Liver (tissue), 9 donors: ENCODE data around the gene NHERF2. TPM values are rescaled to one million over a fixed set of nuclear protein-coding genes. Genes with fewer than 3 reads are reported as not detected.
A peak's percentile ranks its signal among the peaks of the same experiment; 100 is the strongest.

Experiments
- DNase-seq: peaks from one replicate; pipeline ENCODE4 v3.0.0-alpha.2; 2017; ENCODE audit warnings: low spot score
- H3K27ac ChIP-seq, 2 donors: one replicate each; pipeline ENCODE4 v1.7.0; 2013; ENCODE audit warnings: inconsistent platforms in 2 of 2, low read length in 2 of 2, control low read depth in 1 of 2, low read depth in 1 of 2, mild to moderate bottlenecking in 1 of 2
- H3K27me3 ChIP-seq, 4 donors: one replicate each; pipeline versions ENCODE4 v1.6.1 to v1.7.0; 2013; ENCODE audit warnings: low read length in 3 of 4, inconsistent platforms in 1 of 4, mild to moderate bottlenecking in 1 of 4, moderate library complexity in 1 of 4; ENCODE audit not compliant: control insufficient read depth in 4 of 4, insufficient read depth in 4 of 4
- H3K36me3 ChIP-seq, 4 donors: one replicate each; pipeline versions ENCODE4 v1.6.1 to v1.7.0; 2013; ENCODE audit warnings: low read length in 3 of 4, mild to moderate bottlenecking in 3 of 4, low read depth in 1 of 4, moderate library complexity in 1 of 4; ENCODE audit not compliant: control insufficient read depth in 4 of 4, insufficient read depth in 3 of 4
- H3K4me1 ChIP-seq, 4 donors: one replicate each; pipeline versions ENCODE4 v1.6.1 to v1.7.0; 2013; ENCODE audit warnings: low read length in 3 of 4, mild to moderate bottlenecking in 3 of 4, moderate library complexity in 1 of 4; ENCODE audit not compliant: control insufficient read depth in 4 of 4, insufficient read depth in 4 of 4
- H3K4me3 ChIP-seq, 3 donors: one replicate each; pipeline versions ENCODE4 v1.6.1 to v1.7.0; 2013; ENCODE audit warnings: low read length in 3 of 3, control low read depth in 1 of 3, low read depth in 1 of 3, mild to moderate bottlenecking in 1 of 3
- H3K9ac ChIP-seq, 2 donors: one replicate each; pipeline ENCODE4 v1.7.0; 2013; ENCODE audit warnings: low read length in 2 of 2, mild to moderate bottlenecking in 2 of 2, moderate library complexity in 2 of 2, control low read depth in 1 of 2, low read depth in 1 of 2
- H3K9me3 ChIP-seq, 4 donors: one replicate each; pipeline versions ENCODE4 v1.6.1 to v1.7.0; 2013; ENCODE audit warnings: low read length in 3 of 4; ENCODE audit not compliant: control insufficient read depth in 4 of 4
- CTCF ChIP-seq: fragments of 150-350 bp; IDR thresholded peaks from 2 replicates; pipeline ENCODE4 v1.5.1; 2017; ENCODE audit warnings: improper control_type of control experiment, low read depth, low read length; ENCODE audit not compliant: missing input control
- EGR1 ChIP-seq, 2 donors: IDR thresholded peaks; 2 replicates each; pipeline ENCODE4 v1.6.1; 2016 to 2018; ENCODE audit warnings: antibody characterized with exemption in 2 of 2, low read depth in 2 of 2
- FOXA1 ChIP-seq: IDR thresholded peaks from 2 replicates; pipeline ENCODE4 v1.6.1; 2016; ENCODE audit warnings: antibody characterized with exemption
- FOXA2 ChIP-seq: IDR thresholded peaks from 2 replicates; pipeline ENCODE4 v1.6.1; 2016; ENCODE audit warnings: antibody characterized with exemption
- HNF4A ChIP-seq, 2 donors: conservative IDR thresholded peaks; 2 replicates each; pipeline ENCODE4 v1.6.1; 2016; ENCODE audit warnings: antibody characterized with exemption in 2 of 2, mild to moderate bottlenecking in 2 of 2
- JUND ChIP-seq, 2 donors: IDR thresholded peaks; 2 replicates each; pipeline ENCODE4 v1.6.1; 2016; ENCODE audit warnings: antibody characterized with exemption in 2 of 2
- MAX ChIP-seq: IDR thresholded peaks from 2 replicates; pipeline ENCODE4 v1.6.1; 2016; ENCODE audit warnings: antibody characterized with exemption
- NR2F2 ChIP-seq: IDR thresholded peaks from 2 replicates; pipeline ENCODE4 v1.6.1; 2016; ENCODE audit warnings: antibody characterized with exemption
- REST ChIP-seq: IDR thresholded peaks from 2 replicates; pipeline ENCODE4 v1.6.1; 2016; ENCODE audit warnings: antibody characterized with exemption, mild to moderate bottlenecking
- SP1 ChIP-seq: IDR thresholded peaks from 2 replicates; pipeline ENCODE4 v1.6.1; 2018; ENCODE audit warnings: antibody characterized with exemption, mild to moderate bottlenecking
- TAF1 ChIP-seq: conservative IDR thresholded peaks from 2 replicates; pipeline ENCODE4 v1.6.1; 2016; ENCODE audit warnings: antibody characterized with exemption, mild to moderate bottlenecking
- YY1 ChIP-seq: IDR thresholded peaks from 2 replicates; pipeline ENCODE4 v1.6.1; 2016; ENCODE audit warnings: antibody characterized with exemption, mild to moderate bottlenecking
- WGBS: extraction: QIAGEN DNeasy Blood & Tissue Kit; methylation state at CpG from one replicate; pipeline ENCODE4 v1.1.7; 2013; 5-methylcytosine and 5-hydroxymethylcytosine counted together
- polyA plus RNA-seq, 2 donors: library from polyadenylated mRNA; stranded (reverse) in 1 of 2; unstranded in 1 of 2; fragments of 200-250 nt in 1 of 2; fragments of >200 nt in 1 of 2; fragmentation: Nextera tagmentation in 1 of 2; extraction: Ambion mirVana in 1 of 2; gene quantifications; one replicate each; pipeline versions ENCODE4 v1.2.1 to v1.2.3, GENCODE V29; 2013 to 2015
- total RNA-seq, 2 donors: library from RNA; depleted of rRNA; stranded (reverse); fragments of >200 nt; gene quantifications; one replicate each; pipeline ENCODE4 v1.2.3, GENCODE V29; 2014
- donor health status: healthy.
- donor health status: healthy.
- donor health status: healthy.
- donor health status: healthy.
- donor health status: healthy.

The NHERF2 gene
- total and polyA plus RNA-seq, 4 donors, result 36.6 to 205 (median 74.1) TPM

GRCh38 chr16:2037115-2037514 is 10.4 kb downstream of the NHERF2 start:
- no peak for DNase-seq
- peaks cover 32 to 88% (median 62%) of the 10 kb centered on the region in 4 donors for H3K4me1 ChIP-seq
- TF ChIP-seq SP1, result no peak
- no peak for TF ChIP-seq JUND (IDR thresholded peaks at IDR 0.05)
- TF ChIP-seq TAF1, result no peak
- TF ChIP-seq HNF4A (conservative IDR thresholded peaks at IDR 0.05), result no peak
- H3K9ac ChIP-seq, result peak overlapping the region; percentile 31 to 48
- no peaks in the 10 kb centered on the region for H3K9me3 ChIP-seq
- H3K4me3 ChIP-seq, result peak overlapping the region; percentile 48 to 82 (median 69)
- peak overlapping the region; percentile 91 to 98 for H3K27ac ChIP-seq
- H3K36me3 ChIP-seq, result peaks cover 0 to 2% (median 0%) of the 10 kb centered on the region in 4 donors
- H3K27me3 ChIP-seq, result no peaks in the 10 kb centered on the region
- 31% methylated on average over 15 of the region's 15 CpGs for WGBS

GRCh38 chr16:2037647-2038381 is 11.1 kb downstream of the NHERF2 start:
- H3K9me3 ChIP-seq, result no peaks in the 10 kb centered on the region
- H3K27ac ChIP-seq, result peak overlapping the region; percentile 91 to 98
- TF ChIP-seq YY1 (no peak), REST (no peak), HNF4A (conservative IDR thresholded peaks at IDR 0.05) (no peak), MAX (no peak), JUND (IDR thresholded peaks at IDR 0.05) (no peak), NR2F2 (no peak), FOXA1 (no peak), FOXA2 (no peak), SP1 (no peak), CTCF (no peak), EGR1 (IDR thresholded peaks at IDR 0.05; ENCODE audit: low read depth in 2 of 2) (no peak)
- peaks cover 32 to 84% (median 59%) of the 10 kb centered on the region in 4 donors for H3K4me1 ChIP-seq
- peak overlapping the region; percentile 48 to 82 (median 69) for H3K4me3 ChIP-seq
- WGBS, result 35% methylated on average over 29 of the region's 29 CpGs
- peaks cover 0 to 2% (median 0%) of the 10 kb centered on the region in 4 donors for H3K36me3 ChIP-seq
- DNase-seq, result no peak
- H3K9ac ChIP-seq, result peak overlapping the region; percentile 4 to 72
- no peaks in the 10 kb centered on the region for H3K27me3 ChIP-seq
